Smooth muscle cell (in vitro differentiated cells): ENCODE data around the gene CEP131. TPM values are rescaled to one million over a fixed set of nuclear protein-coding genes. Genes with fewer than 3 reads are reported as not detected.
"Not testable (repeated sequence)": the region's sequence is repeated elsewhere in the genome, so short reads cannot be mapped to it uniquely, and the experiment has no call there.

Source experiments
- DNase-seq: peaks from one replicate; lab custom pipeline; 2025; ENCODE audit not compliant: unreplicated experiment; lab: John Stamatoyannopoulos, UW
- H2AFZ ChIP-seq: fragments of 200-600 bp; sonication (generic); 2 replicates; pipeline ENCODE4 v1.6.0; 2016; ENCODE audit warnings: antibody characterized with exemption, low read depth, mild to moderate bottlenecking
- H3F3A ChIP-seq: fragments of 200-600 bp; sonication (generic); 2 replicates; pipeline ENCODE4 v1.6.0; 2017; ENCODE audit warnings: antibody characterized with exemption, low read depth
- H3K27ac ChIP-seq: fragments of 200-600 bp; sonication (generic); 2 replicates; pipeline ENCODE4 v1.5.1; 2016; ENCODE audit warnings: low read depth, mild to moderate bottlenecking
- H3K27me3 ChIP-seq: fragments of 200-600 bp; sonication (generic); 2 replicates; pipeline ENCODE4 v1.6.1; 2016; ENCODE audit warnings: low read depth, mild to moderate bottlenecking
- H3K36me3 ChIP-seq: fragments of 200-600 bp; sonication (generic); 2 replicates; pipeline ENCODE4 v1.5.1; 2016; ENCODE audit warnings: low read depth
- H3K4me1 ChIP-seq: fragments of 200-600 bp; sonication (generic); 2 replicates; pipeline ENCODE4 v1.5.1; 2016; ENCODE audit warnings: low read depth
- H3K4me2 ChIP-seq: fragments of 200-600 bp; sonication (generic); 2 replicates; pipeline ENCODE4 v1.6.0; 2016; ENCODE audit warnings: mild to moderate bottlenecking
- H3K4me3 ChIP-seq: fragments of 200-600 bp; sonication (generic); 2 replicates; pipeline ENCODE4 v1.5.1; 2016; ENCODE audit warnings: mild to moderate bottlenecking
- H3K79me2 ChIP-seq: fragments of 200-600 bp; sonication (generic); 2 replicates; pipeline ENCODE4 v1.6.0; 2016; ENCODE audit warnings: low read depth, mild to moderate bottlenecking
- H3K9ac ChIP-seq: fragments of 200-600 bp; sonication (generic); 2 replicates; pipeline ENCODE4 v1.6.0; 2016; ENCODE audit warnings: low read depth
- H3K9me3 ChIP-seq: fragments of 200-600 bp; sonication (generic); replicated peaks from 2 replicates; pipeline ENCODE4 v1.5.1; 2016; ENCODE audit warnings: low read depth
- H4K20me1 ChIP-seq: fragments of 200-600 bp; sonication (generic); 2 replicates; pipeline ENCODE4 v1.6.0; 2016; ENCODE audit warnings: low read depth
- CTCF ChIP-seq: fragments of 200-600 bp; sonication (generic); IDR thresholded peaks from 2 replicates; pipeline ENCODE4 v1.5.1; 2017; ENCODE audit warnings: borderline replicate concordance, mild to moderate bottlenecking, antibody characterized with exemption; ENCODE audit not compliant: insufficient read depth, poor library complexity, severe bottlenecking
- WGBS: methylation state at CpG from one replicate; pipeline ENCODE4 v1.1.7; 2016; ENCODE audit warnings: low lambda C conversion rate; 5-methylcytosine and 5-hydroxymethylcytosine counted together
- polyA plus RNA-seq: library from polyadenylated mRNA; unstranded; fragments of >200 nt; fragmentation: Nextera tagmentation; extraction: Ambion mirVana; gene quantifications from 2 replicates; pipeline ENCODE4 v1.2.1, GENCODE V29; 2016
- total RNA-seq: library from RNA; depleted of rRNA; stranded (reverse); fragments of >200 nt; gene quantifications from 2 replicates; pipeline ENCODE4 v1.2.3, GENCODE V29; 2014

Gene CEP131
- total and polyA plus RNA-seq, 2 experiments from 2014 or later: 3.0 to 13.4 TPM

- no peak for DNase-seq
- no peak overlapping the region for H3K9ac ChIP-seq
- no peaks in the 10 kb centered on the region for H3K79me2 ChIP-seq
- no peaks in the 10 kb centered on the region for H3F3A ChIP-seq
- H3K4me3 ChIP-seq: no peak overlapping the region
- no peaks in the 10 kb centered on the region for H3K27me3 ChIP-seq
- no peak overlapping the region for H3K27ac ChIP-seq
- no peak overlapping the region for H3K4me2 ChIP-seq
- no peak overlapping the region for H2AFZ ChIP-seq
- H3K36me3 ChIP-seq: no peaks in the 10 kb centered on the region
- 95% methylated on average over 18 of the region's 18 CpGs for WGBS
- no peaks in the 10 kb centered on the region for H4K20me1 ChIP-seq
- H3K9me3 ChIP-seq: no peaks in the 10 kb centered on the region
- no peaks in the 10 kb centered on the region for H3K4me1 ChIP-seq
- TF ChIP-seq CTCF: no peak
These were observed 67.8 kb downstream of the CEP131 start for GRCh38 chr17:81154961-81155360.

- not testable (repeated sequence) for DNase-seq, H3K4me2 ChIP-seq, H3K4me1 ChIP-seq, H3K9me3 ChIP-seq, H4K20me1 ChIP-seq, H3F3A ChIP-seq, H3K79me2 ChIP-seq, H3K9ac ChIP-seq, H3K27ac ChIP-seq, H3K36me3 ChIP-seq, H2AFZ ChIP-seq, H3K4me3 ChIP-seq, H3K27me3 ChIP-seq
- 89% methylated on average over 9 of the region's 9 CpGs for WGBS
These were observed 68.7 kb downstream of the CEP131 start for GRCh38 chr17:81154016-81154415.

- no peak overlapping the region for H3K4me2 ChIP-seq
- H2AFZ ChIP-seq: no peak overlapping the region
- no peak for TF ChIP-seq CTCF
- H3K9ac ChIP-seq: no peak overlapping the region
- no peak overlapping the region for H3K27ac ChIP-seq
- no peaks in the 10 kb centered on the region for H3K79me2 ChIP-seq
- H4K20me1 ChIP-seq: no peaks in the 10 kb centered on the region
- H3K4me3 ChIP-seq: no peak overlapping the region
- H3K36me3 ChIP-seq: no peaks in the 10 kb centered on the region
- WGBS: 74% methylated on average over 17 of the region's 17 CpGs
- DNase-seq: no peak
- H3K4me1 ChIP-seq: no peaks in the 10 kb centered on the region
- no peaks in the 10 kb centered on the region for H3F3A ChIP-seq
- H3K9me3 ChIP-seq: no peaks in the 10 kb centered on the region
- H3K27me3 ChIP-seq: no peaks in the 10 kb centered on the region
These were observed 69.4 kb downstream of the CEP131 start for GRCh38 chr17:81153340-81153803.

GRCh38 chr17:81152288-81152828, 70.4 kb downstream of the CEP131 start:
- H2AFZ ChIP-seq: no peak overlapping the region
- no peaks in the 10 kb centered on the region for H3K4me1 ChIP-seq
- H3K79me2 ChIP-seq: no peaks in the 10 kb centered on the region
- H4K20me1 ChIP-seq: no peaks in the 10 kb centered on the region
- H3F3A ChIP-seq: no peaks in the 10 kb centered on the region
- H3K9me3 ChIP-seq: no peaks in the 10 kb centered on the region
- no peak for DNase-seq
- H3K36me3 ChIP-seq: no peaks in the 10 kb centered on the region
- H3K9ac ChIP-seq: no peak overlapping the region
- H3K4me3 ChIP-seq: no peak overlapping the region
- H3K4me2 ChIP-seq: no peak overlapping the region
- H3K27ac ChIP-seq: no peak overlapping the region
- no peaks in the 10 kb centered on the region for H3K27me3 ChIP-seq
- whole genome bisulfite sequencing: 85% methylated on average over 8 of the region's 8 CpGs
- no peak for TF ChIP-seq CTCF
